ENCODE measurements around the gene KCNA2.

Gene KCNA2

GRCh38 chr1:110554871-110555801 lies 51.0 kb downstream of the KCNA2 start:
- no peak overlapping the region for H3K27ac Mint-ChIP-seq
- peaks cover 73% of the 10 kb centered on the region for H3K27me3 Mint-ChIP-seq
- H3K4me1 Mint-ChIP-seq (ENCODE audit: low read depth): peaks cover 3% of the 10 kb centered on the region
- DNase-seq: peak; percentile 77
- H3K36me3 Mint-ChIP-seq (ENCODE audit: low read depth): no peaks in the 10 kb centered on the region
- H3K4me3 Mint-ChIP-seq: peak overlapping the region; percentile 28
- H3K9me3 Mint-ChIP-seq: no peaks in the 10 kb centered on the region

GRCh38 chr1:110551278-110551809 lies 54.8 kb downstream of the KCNA2 start:
- DNase-seq: no peak
- Mint-ChIP-seq H3K9me3 (no peaks in the 10 kb centered on the region), H3K27ac (no peak overlapping the region), H3K4me3 (no peak overlapping the region), H3K27me3 (peaks cover 50% of the 10 kb centered on the region), H3K4me1 (ENCODE audit: low read depth) (peaks cover 3% of the 10 kb centered on the region), H3K36me3 (ENCODE audit: low read depth) (no peaks in the 10 kb centered on the region)

GRCh38 chr1:110549831-110550230 lies 56.3 kb downstream of the KCNA2 start:
- DNase-seq: no peak
- no peaks in the 10 kb centered on the region for H3K36me3 Mint-ChIP-seq (ENCODE audit: low read depth)
- H3K27ac Mint-ChIP-seq: no peak overlapping the region
- no peak overlapping the region for H3K4me3 Mint-ChIP-seq
- no peaks in the 10 kb centered on the region for H3K9me3 Mint-ChIP-seq
- peaks cover 42% of the 10 kb centered on the region for H3K27me3 Mint-ChIP-seq
- no peaks in the 10 kb centered on the region for H3K4me1 Mint-ChIP-seq (ENCODE audit: low read depth)

GRCh38 chr1:110548381-110548780 lies 57.8 kb downstream of the KCNA2 start:
- Mint-ChIP-seq H3K27me3 (peaks cover 30% of the 10 kb centered on the region), H3K9me3 (no peaks in the 10 kb centered on the region), H3K4me3 (no peak overlapping the region), H3K27ac (no peak overlapping the region), H3K4me1 (ENCODE audit: low read depth) (no peaks in the 10 kb centered on the region), H3K36me3 (ENCODE audit: low read depth) (no peaks in the 10 kb centered on the region)
- DNase-seq: no peak

- H3K4me3 Mint-ChIP-seq: no peak overlapping the region
- no peaks in the 10 kb centered on the region for H3K4me1 Mint-ChIP-seq (ENCODE audit: low read depth)
- peaks cover 22% of the 10 kb centered on the region for H3K27me3 Mint-ChIP-seq
- no peak for DNase-seq
- no peak overlapping the region for H3K27ac Mint-ChIP-seq
- no peaks in the 10 kb centered on the region for H3K36me3 Mint-ChIP-seq (ENCODE audit: low read depth)
- H3K9me3 Mint-ChIP-seq: no peaks in the 10 kb centered on the region
These were observed 59.1 kb downstream of the KCNA2 start for GRCh38 chr1:110547017-110547416.

- no peak for DNase-seq
- peaks cover 16% of the 10 kb centered on the region for H3K27me3 Mint-ChIP-seq
- H3K27ac Mint-ChIP-seq: no peak overlapping the region
- no peak overlapping the region for H3K4me3 Mint-ChIP-seq
- H3K4me1 Mint-ChIP-seq (ENCODE audit: low read depth): no peaks in the 10 kb centered on the region
- H3K36me3 Mint-ChIP-seq (ENCODE audit: low read depth): no peaks in the 10 kb centered on the region
- H3K9me3 Mint-ChIP-seq: no peaks in the 10 kb centered on the region
These were observed 60.7 kb downstream of the KCNA2 start for GRCh38 chr1:110545492-110545891.

- no peak for DNase-seq
- Mint-ChIP-seq H3K36me3 (ENCODE audit: low read depth) (no peaks in the 10 kb centered on the region), H3K27me3 (peaks cover 16% of the 10 kb centered on the region), H3K4me3 (no peak overlapping the region), H3K4me1 (ENCODE audit: low read depth) (no peaks in the 10 kb centered on the region), H3K27ac (no peak overlapping the region), H3K9me3 (no peaks in the 10 kb centered on the region)
These were observed 61.4 kb downstream of the KCNA2 start for GRCh38 chr1:110544753-110545152.
